DOHH2 (cell line): ENCODE data around the gene C20orf202.

Source experiments
- H3F3A ChIP-seq: fragments of 200-600 bp; sonication (generic), shearing (Covaris generic); 2 replicates; pipeline ENCODE4 v1.6.0; 2016; ENCODE audit warnings: antibody characterized with exemption, mild to moderate bottlenecking; ENCODE audit not compliant: control insufficient read depth, insufficient read depth
- H3K27ac ChIP-seq: fragments of 200-600 bp; sonication (generic); 2 replicates; pipeline ENCODE4 v1.5.1; 2014; ENCODE audit warnings: low read depth, mild to moderate bottlenecking, low read length, moderate library complexity
- H3K27me3 ChIP-seq: fragments of 200-600 bp; sonication (generic); 2 replicates; pipeline ENCODE4 v1.6.1; 2014; ENCODE audit warnings: mild to moderate bottlenecking, low read length, mixed read lengths; ENCODE audit not compliant: control insufficient read depth
- H3K36me3 ChIP-seq: fragments of 200-600 bp; sonication (generic); 2 replicates; pipeline ENCODE4 v1.6.1; 2014; ENCODE audit warnings: mild to moderate bottlenecking, low read length, moderate library complexity, mixed read lengths; ENCODE audit not compliant: control insufficient read depth
- H3K4me1 ChIP-seq: fragments of 200-600 bp; sonication (generic); 2 replicates; pipeline ENCODE4 v1.6.1; 2014; ENCODE audit warnings: mild to moderate bottlenecking, low read length, mixed read lengths; ENCODE audit not compliant: control insufficient read depth
- H3K4me2 ChIP-seq: fragments of 200-600 bp; sonication (generic); 2 replicates; pipeline ENCODE4 v1.6.0; 2014; ENCODE audit warnings: mild to moderate bottlenecking, low read length, moderate library complexity
- H3K4me3 ChIP-seq: fragments of 200-600 bp; sonication (generic); 2 replicates; pipeline ENCODE4 v1.5.1; 2014; ENCODE audit warnings: mild to moderate bottlenecking, low read length, mixed read lengths
- H3K79me2 ChIP-seq: fragments of 200-600 bp; sonication (generic); 2 replicates; pipeline ENCODE4 v1.6.1; 2014; ENCODE audit warnings: mild to moderate bottlenecking, low read length, mixed read lengths; ENCODE audit not compliant: control insufficient read depth
- H3K9me2 ChIP-seq: fragments of 200-600 bp; sonication (generic); replicated peaks from 2 replicates; pipeline ENCODE4 v1.6.1; 2014; ENCODE audit warnings: mild to moderate bottlenecking, low read length, mixed read lengths; ENCODE audit not compliant: control insufficient read depth
- H3K9me3 ChIP-seq: fragments of 200-600 bp; sonication (generic); 2 replicates; pipeline ENCODE4 v1.6.1; 2014; ENCODE audit warnings: antibody characterized with exemption, low read length, mixed read lengths; ENCODE audit not compliant: control insufficient read depth, insufficient read depth
- H4K20me1 ChIP-seq: fragments of 200-600 bp; sonication (generic); 2 replicates; pipeline ENCODE4 v1.6.0; 2014; ENCODE audit warnings: low read depth, mild to moderate bottlenecking, antibody characterized with exemption, low read length, moderate library complexity; ENCODE audit not compliant: control insufficient read depth, insufficient read depth
- EZH2phosphoT487 ChIP-seq: fragments of 200-600 bp; sonication (generic); IDR thresholded peaks from 2 replicates; pipeline ENCODE4 v1.6.1; 2017; ENCODE audit warnings: borderline replicate concordance, mild to moderate bottlenecking, antibody characterized with exemption, low read length, moderate library complexity, mixed read lengths
- TF ChIP-seq, protein P1 (sequence below): fragments of 200-600 bp; sonication (generic); IDR thresholded peaks from one replicate; pipeline ENCODE4 v1.5.1; 2014; ENCODE audit warnings: antibody characterized with exemption, mild to moderate bottlenecking, low read depth, low read length; ENCODE audit not compliant: poor library complexity, severe bottlenecking

The C20orf202 gene

DNA sequence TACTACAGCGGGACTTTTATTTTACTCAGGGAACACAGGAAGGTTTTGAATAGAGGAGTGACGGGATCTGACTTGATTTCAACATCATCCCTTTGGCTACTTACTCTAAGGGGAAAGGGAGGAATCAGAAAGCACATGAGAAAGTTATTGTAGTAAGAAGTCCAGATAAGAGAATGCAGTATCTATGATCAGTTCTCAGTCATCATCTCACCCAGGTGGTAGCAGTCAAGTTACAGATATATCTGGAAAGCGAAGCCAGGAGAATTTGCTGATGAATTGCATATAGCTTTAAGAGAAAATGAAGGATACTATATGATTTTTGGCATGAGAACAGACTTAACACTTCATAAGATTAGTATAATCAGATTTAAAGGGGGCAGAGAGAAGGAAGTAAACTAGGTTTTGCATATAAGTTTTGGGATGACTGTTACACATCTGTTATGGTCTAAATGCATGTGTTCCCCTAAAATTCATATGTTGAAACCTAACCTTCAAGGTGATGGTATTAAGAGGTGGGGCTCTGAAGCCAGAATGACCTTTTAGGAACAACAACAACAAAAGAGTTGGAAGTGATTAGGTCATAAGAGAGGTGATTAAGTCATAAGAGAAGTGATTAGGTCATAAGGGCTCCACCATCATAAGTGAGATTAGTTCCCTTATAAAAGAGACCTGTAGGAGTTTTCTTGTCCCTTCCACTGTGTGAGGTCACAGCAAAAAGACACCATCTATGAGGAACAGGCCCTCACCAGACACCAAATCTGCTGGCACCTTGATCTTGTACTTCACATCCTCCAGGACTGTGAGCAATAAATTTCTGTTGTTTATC lies 29.2 kb downstream of the C20orf202 start:
- Histone ChIP-seq H3F3A (no peaks in the 10 kb centered on the region), H3K27ac (no peak overlapping the region), H3K9me2 (no peaks in the 10 kb centered on the region), H3K36me3 (no peaks in the 10 kb centered on the region), H3K79me2 (no peaks in the 10 kb centered on the region), H4K20me1 (no peaks in the 10 kb centered on the region), H3K4me2 (no peak overlapping the region), H3K4me3 (no peak overlapping the region), H3K27me3 (peaks cover 29% of the 10 kb centered on the region), H3K9me3 (no peaks in the 10 kb centered on the region), H3K4me1 (no peaks in the 10 kb centered on the region)
- TF ChIP-seq EZH2phosphoT487, result no peak
- TF ChIP-seq, protein P1, sequence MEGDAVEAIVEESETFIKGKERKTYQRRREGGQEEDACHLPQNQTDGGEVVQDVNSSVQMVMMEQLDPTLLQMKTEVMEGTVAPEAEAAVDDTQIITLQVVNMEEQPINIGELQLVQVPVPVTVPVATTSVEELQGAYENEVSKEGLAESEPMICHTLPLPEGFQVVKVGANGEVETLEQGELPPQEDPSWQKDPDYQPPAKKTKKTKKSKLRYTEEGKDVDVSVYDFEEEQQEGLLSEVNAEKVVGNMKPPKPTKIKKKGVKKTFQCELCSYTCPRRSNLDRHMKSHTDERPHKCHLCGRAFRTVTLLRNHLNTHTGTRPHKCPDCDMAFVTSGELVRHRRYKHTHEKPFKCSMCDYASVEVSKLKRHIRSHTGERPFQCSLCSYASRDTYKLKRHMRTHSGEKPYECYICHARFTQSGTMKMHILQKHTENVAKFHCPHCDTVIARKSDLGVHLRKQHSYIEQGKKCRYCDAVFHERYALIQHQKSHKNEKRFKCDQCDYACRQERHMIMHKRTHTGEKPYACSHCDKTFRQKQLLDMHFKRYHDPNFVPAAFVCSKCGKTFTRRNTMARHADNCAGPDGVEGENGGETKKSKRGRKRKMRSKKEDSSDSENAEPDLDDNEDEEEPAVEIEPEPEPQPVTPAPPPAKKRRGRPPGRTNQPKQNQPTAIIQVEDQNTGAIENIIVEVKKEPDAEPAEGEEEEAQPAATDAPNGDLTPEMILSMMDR, result no peak

DNA sequence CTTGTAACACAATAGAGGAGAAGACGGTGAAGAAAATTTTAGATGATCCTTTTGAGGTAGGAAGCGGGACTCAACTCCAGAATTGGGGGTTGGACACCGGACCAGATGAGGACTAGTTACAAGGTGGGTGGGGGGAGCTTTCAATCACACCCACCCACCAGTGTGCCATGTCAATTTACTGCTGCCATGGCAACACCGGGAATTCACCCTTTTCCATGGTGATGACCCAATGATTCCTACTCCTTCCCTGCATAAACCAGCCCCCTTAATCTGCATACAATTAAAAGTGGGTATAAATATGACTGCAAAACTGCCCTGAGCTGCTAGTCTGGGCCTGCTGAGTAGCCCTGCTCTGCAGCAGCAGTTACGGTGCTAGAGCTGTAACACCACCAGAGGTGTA lies 37.3 kb downstream of the C20orf202 start:
- no peaks in the 10 kb centered on the region for H3K9me3 ChIP-seq
- no peaks in the 10 kb centered on the region for H3K4me1 ChIP-seq
- no peak overlapping the region for H3K27ac ChIP-seq
- no peaks in the 10 kb centered on the region for H3K9me2 ChIP-seq
- H3K36me3 ChIP-seq, result no peaks in the 10 kb centered on the region
- H3K79me2 ChIP-seq, result no peaks in the 10 kb centered on the region
- H3F3A ChIP-seq, result no peaks in the 10 kb centered on the region
- no peaks in the 10 kb centered on the region for H4K20me1 ChIP-seq
- peaks cover 41% of the 10 kb centered on the region for H3K27me3 ChIP-seq
- no peak overlapping the region for H3K4me2 ChIP-seq
- H3K4me3 ChIP-seq, result no peak overlapping the region
- TF ChIP-seq, protein P1, result no peak
- TF ChIP-seq EZH2phosphoT487, result no peak

GRCh38 chr20:1241456-1241855 lies 38.2 kb downstream of the C20orf202 start:
- Histone ChIP-seq H3K27ac (no peak overlapping the region), H3K27me3 (peaks cover 42% of the 10 kb centered on the region)
- TF ChIP-seq, protein P1, result no peak

More at GRCh38 chr20:1241456-1241855, 38.2 kb downstream of the C20orf202 start:
- Histone ChIP-seq H3K36me3 (no peaks in the 10 kb centered on the region), H3F3A (no peaks in the 10 kb centered on the region), H3K79me2 (no peaks in the 10 kb centered on the region), H3K4me3 (no peak overlapping the region), H3K9me2 (no peaks in the 10 kb centered on the region), H3K4me1 (no peaks in the 10 kb centered on the region), H4K20me1 (no peaks in the 10 kb centered on the region), H3K4me2 (no peak overlapping the region), H3K9me3 (no peaks in the 10 kb centered on the region)
